CD14-positive monocyte (primary cell): Measurements from ENCODE around the gene SPRED2. TPM values are rescaled to one million over a fixed set of nuclear protein-coding genes. Genes with fewer than 3 reads are reported as not detected.

ENCODE experiments used
- DNase-seq, 3 donors: peaks; one replicate each; pipeline ENCODE4 v3.0.0-alpha.2; 2011 to 2022
- H2AFZ ChIP-seq: 2 replicates; pipeline ENCODE4 v1.6.0; 2012; ENCODE audit warnings: mild to moderate bottlenecking, low read depth, low read length, inconsistent platforms; ENCODE audit not compliant: insufficient read depth, poor library complexity, severe bottlenecking
- H3K27ac ChIP-seq, 2 donors: 1 replicate in 1 of 2; 2 replicates in 1 of 2; pipeline ENCODE4 v1.5.1; 2012 to 2013; ENCODE audit warnings: low read length in 2 of 2, control low read depth in 1 of 2, inconsistent platforms in 1 of 2, low read depth in 1 of 2, mild to moderate bottlenecking in 1 of 2
- H3K27me3 ChIP-seq, 2 donors: one replicate each; pipeline versions ENCODE4 v1.6.0 to v1.6.1; 2011 to 2013; ENCODE audit warnings: low read length in 2 of 2; ENCODE audit not compliant: control insufficient read depth in 2 of 2, insufficient read depth in 2 of 2
- H3K36me3 ChIP-seq, 2 donors: replicated peaks in 1 of 2; 1 replicate in 1 of 2; 2 replicates in 1 of 2; pipeline versions ENCODE4 v1.5.1 to v1.6.1; 2012 to 2013; ENCODE audit warnings: low read length in 2 of 2, control low read depth in 1 of 2, inconsistent platforms in 1 of 2, mild to moderate bottlenecking in 1 of 2; ENCODE audit not compliant: insufficient read depth in 2 of 2, control insufficient read depth in 1 of 2
- H3K4me1 ChIP-seq, 2 donors: 1 replicate in 1 of 2; 2 replicates in 1 of 2; pipeline versions ENCODE4 v1.5.1 to v1.6.1; 2012 to 2013; ENCODE audit warnings: low read length in 2 of 2, control low read depth in 1 of 2, inconsistent platforms in 1 of 2, mild to moderate bottlenecking in 1 of 2, moderate library complexity in 1 of 2; ENCODE audit not compliant: insufficient read depth in 2 of 2, control insufficient read depth in 1 of 2
- H3K4me2 ChIP-seq: replicated peaks from 2 replicates; pipeline ENCODE3; 2012; ENCODE audit warnings: low read length, moderate library complexity, mild to moderate bottlenecking; ENCODE audit not compliant: poor library complexity, severe bottlenecking; ENCODE audit errors: extremely low read depth
- H3K4me3 ChIP-seq, 3 experiments: fragments of 200-600 bp in 1 of 3; sonication (generic) in 1 of 3; replicated peaks in 1 of 3; 1 replicate in 2 of 3; 2 replicates in 1 of 3; pipeline ENCODE4 v1.5.1; 2011 to 2013; ENCODE audit warnings: low read length in 3 of 3, mild to moderate bottlenecking in 3 of 3, control low read depth in 2 of 3, low read depth in 2 of 3, inconsistent platforms in 1 of 3, moderate library complexity in 1 of 3
- H3K79me2 ChIP-seq: 2 replicates; pipeline ENCODE4 v1.6.0; 2012; ENCODE audit warnings: mild to moderate bottlenecking, control low read depth, inconsistent platforms, low read length, moderate library complexity; ENCODE audit not compliant: insufficient read depth
- H3K9ac ChIP-seq: 2 replicates; pipeline ENCODE4 v1.6.0; 2017; ENCODE audit warnings: low read length, mild to moderate bottlenecking; ENCODE audit not compliant: insufficient read depth, poor library complexity, severe bottlenecking
- H3K9me3 ChIP-seq, 2 donors: replicated peaks in 1 of 2; 1 replicate in 1 of 2; 2 replicates in 1 of 2; pipeline versions ENCODE4 v1.5.1 to v1.6.1; 2012 to 2013; ENCODE audit warnings: low read length in 2 of 2, control low read depth in 1 of 2; ENCODE audit not compliant: control insufficient read depth in 1 of 2, insufficient read depth in 1 of 2
- H4K20me1 ChIP-seq: 2 replicates; pipeline ENCODE4 v1.6.0; 2012; ENCODE audit warnings: mild to moderate bottlenecking, low read length, control low read depth, moderate library complexity; ENCODE audit not compliant: insufficient read depth
- H3K27ac Mint-ChIP-seq, 7 donors: one replicate each; pipeline ENCODE4 v1.8.0; 2020; ENCODE audit warnings: mild to moderate bottlenecking in 7 of 7, mixed read lengths in 7 of 7, moderate library complexity in 6 of 7, inconsistent platforms in 2 of 7
- H3K27me3 Mint-ChIP-seq, 3 donors: one replicate each; pipeline ENCODE4 v1.8.0; 2021 to 2022; ENCODE audit warnings: low read depth in 3 of 3, mild to moderate bottlenecking in 3 of 3, mixed read lengths in 3 of 3, moderate library complexity in 3 of 3, inconsistent platforms in 1 of 3
- H3K36me3 Mint-ChIP-seq, 2 donors: one replicate each; pipeline ENCODE4 v1.8.0; 2020; ENCODE audit warnings: mixed read lengths in 2 of 2, inconsistent platforms in 1 of 2, mild to moderate bottlenecking in 1 of 2
- H3K4me1 Mint-ChIP-seq: one replicate; pipeline ENCODE4 v1.8.0; 2020; ENCODE audit warnings: mild to moderate bottlenecking, mixed read lengths
- H3K4me3 Mint-ChIP-seq, 2 donors: one replicate each; pipeline ENCODE4 v1.8.0; 2020; ENCODE audit warnings: mild to moderate bottlenecking in 2 of 2, mixed read lengths in 2 of 2, moderate library complexity in 1 of 2
- H3K9me3 Mint-ChIP-seq, 7 donors: one replicate each; pipeline ENCODE4 v1.8.0; 2020 to 2022; ENCODE audit warnings: mixed read lengths in 7 of 7, mild to moderate bottlenecking in 6 of 7, moderate library complexity in 6 of 7, inconsistent platforms in 2 of 7
- WGBS: methylation state at CpG from one replicate; pipeline ENCODE4 v1.1.5; 2013; ENCODE audit warnings: missing lambda C conversion rate; ENCODE audit not compliant: insufficient coverage; 5-methylcytosine and 5-hydroxymethylcytosine counted together
- intact Hi-C, 2 donors: fragments of 100-400 bp; cut with micrococcal nuclease; formaldehyde crosslinking; loops; one replicate each; pipeline versions ENCODE4 v1.15.0 to v1.15.1; 2023
- polyA plus RNA-seq, 3 donors: library from polyadenylated mRNA; depleted of rRNA in 1 of 3; unstranded in 2 of 3; stranded (reverse) in 1 of 3; fragments of 300-500 nt in 2 of 3; fragments of >200 nt in 1 of 3; fragmentation: Illumina TruSeq in 2 of 3; gene quantifications; 1 replicate in 2 of 3; 2 replicates in 1 of 3; pipeline ENCODE4 v1.2.3, GENCODE V29; 2012 to 2021
- TF ChIP-seq, protein P1 (sequence below): fragments of 200-600 bp; IDR thresholded peaks from one replicate; pipeline ENCODE4 v1.8.0; 2022; ENCODE audit warnings: antibody characterized with exemption, mild to moderate bottlenecking

Gene SPRED2
- polyA plus RNA-seq, 3 donors = 0.20 to 2.0 (median 0.33) TPM

GRCh38 chr2:65464604-65465003, 32.2 kb upstream of the SPRED2 start:
- no peak for DNase-seq
- Histone ChIP-seq H3K9me3 (no peaks in the 10 kb centered on the region), H3K36me3 (no peaks in the 10 kb centered on the region), H3K27me3 (no peaks in the 10 kb centered on the region), H3K4me3 (no peak overlapping the region), H4K20me1 (no peaks in the 10 kb centered on the region), H2AFZ (no peak overlapping the region), H3K4me2 (no peak overlapping the region), H3K79me2 (no peaks in the 10 kb centered on the region), H3K27ac (no peak overlapping the region), H3K4me1 (no peaks in the 10 kb centered on the region), H3K9ac (no peak overlapping the region)
- Mint-ChIP-seq H3K36me3 (no peaks in the 10 kb centered on the region), H3K27ac (no peak overlapping the region), H3K4me1 (peaks cover 6% of the 10 kb centered on the region), H3K4me3 (no peak overlapping the region), H3K9me3 (peaks cover 1 to 5% (median 3%) of the 10 kb centered on the region in 7 donors), H3K27me3 (peaks cover 1 to 12% (median 3%) of the 10 kb centered on the region in 3 donors)
- intact Hi-C loops = no loop called here
- TF ChIP-seq, protein P1, sequence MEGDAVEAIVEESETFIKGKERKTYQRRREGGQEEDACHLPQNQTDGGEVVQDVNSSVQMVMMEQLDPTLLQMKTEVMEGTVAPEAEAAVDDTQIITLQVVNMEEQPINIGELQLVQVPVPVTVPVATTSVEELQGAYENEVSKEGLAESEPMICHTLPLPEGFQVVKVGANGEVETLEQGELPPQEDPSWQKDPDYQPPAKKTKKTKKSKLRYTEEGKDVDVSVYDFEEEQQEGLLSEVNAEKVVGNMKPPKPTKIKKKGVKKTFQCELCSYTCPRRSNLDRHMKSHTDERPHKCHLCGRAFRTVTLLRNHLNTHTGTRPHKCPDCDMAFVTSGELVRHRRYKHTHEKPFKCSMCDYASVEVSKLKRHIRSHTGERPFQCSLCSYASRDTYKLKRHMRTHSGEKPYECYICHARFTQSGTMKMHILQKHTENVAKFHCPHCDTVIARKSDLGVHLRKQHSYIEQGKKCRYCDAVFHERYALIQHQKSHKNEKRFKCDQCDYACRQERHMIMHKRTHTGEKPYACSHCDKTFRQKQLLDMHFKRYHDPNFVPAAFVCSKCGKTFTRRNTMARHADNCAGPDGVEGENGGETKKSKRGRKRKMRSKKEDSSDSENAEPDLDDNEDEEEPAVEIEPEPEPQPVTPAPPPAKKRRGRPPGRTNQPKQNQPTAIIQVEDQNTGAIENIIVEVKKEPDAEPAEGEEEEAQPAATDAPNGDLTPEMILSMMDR = no peak
- WGBS = 70% methylated on average over 1 of the region's 3 CpGs

GRCh38 chr2:65458999-65459398, 26.6 kb upstream of the SPRED2 start:
- no peaks in the 10 kb centered on the region for H3K4me1 Mint-ChIP-seq
- H3K27ac ChIP-seq = no peak overlapping the region
- 75% methylated on average over 1 of the region's 3 CpGs for WGBS
- H3K9me3 Mint-ChIP-seq = peaks cover 0 to 7% (median 2%) of the 10 kb centered on the region in 7 donors
- no peak overlapping the region for H2AFZ ChIP-seq
- H3K27me3 ChIP-seq = peaks cover 0 to 2% of the 10 kb centered on the region in 2 donors
- no peaks in the 10 kb centered on the region for H3K36me3 ChIP-seq
- no peak overlapping the region for H3K27ac Mint-ChIP-seq
- intact Hi-C loops = no loop called here
- no peaks in the 10 kb centered on the region for H3K4me1 ChIP-seq
- H3K4me3 Mint-ChIP-seq = no peak overlapping the region
- H3K9ac ChIP-seq = no peak overlapping the region
- no peak overlapping the region for H3K4me2 ChIP-seq
- H4K20me1 ChIP-seq = no peaks in the 10 kb centered on the region
- H3K4me3 ChIP-seq = no peak overlapping the region
- TF ChIP-seq, protein P1 = no peak
- H3K9me3 ChIP-seq = no peaks in the 10 kb centered on the region
- H3K79me2 ChIP-seq = no peaks in the 10 kb centered on the region
- no peak for DNase-seq
- no peaks in the 10 kb centered on the region for H3K36me3 Mint-ChIP-seq
- peaks cover 4 to 7% (median 7%) of the 10 kb centered on the region in 3 donors for H3K27me3 Mint-ChIP-seq
